ENCODE results near the gene PAX6.

Gene PAX6

GRCh38 chr11:31770011-31770700 lies 41.0 kb downstream of the PAX6 start:
- TF ChIP-seq REST (IDR thresholded peaks at IDR 0.05; ENCODE audit: insufficient read depth in 1 of 2, low read depth in 2 of 2, low read length in 2 of 2): no peak
- TF ChIP-seq SIN3A (IDR thresholded peaks at IDR 0.05; ENCODE audit: borderline replicate concordance, insufficient read depth, low read length): no peak
- no peak for TF ChIP-seq POLR2AphosphoS5 (IDR thresholded peaks at IDR 0.05; ENCODE audit: low read depth, low read length)
- no peak for TF ChIP-seq TAF1 (IDR thresholded peaks at IDR 0.05; ENCODE audit: borderline replicate concordance, insufficient read depth, low read length)
- no peak for TF ChIP-seq FOXP2 (optimal IDR thresholded peaks at IDR 0.05; ENCODE audit: borderline replicate concordance, extremely low read depth, extremely low read length, insufficient read depth)

DNA sequence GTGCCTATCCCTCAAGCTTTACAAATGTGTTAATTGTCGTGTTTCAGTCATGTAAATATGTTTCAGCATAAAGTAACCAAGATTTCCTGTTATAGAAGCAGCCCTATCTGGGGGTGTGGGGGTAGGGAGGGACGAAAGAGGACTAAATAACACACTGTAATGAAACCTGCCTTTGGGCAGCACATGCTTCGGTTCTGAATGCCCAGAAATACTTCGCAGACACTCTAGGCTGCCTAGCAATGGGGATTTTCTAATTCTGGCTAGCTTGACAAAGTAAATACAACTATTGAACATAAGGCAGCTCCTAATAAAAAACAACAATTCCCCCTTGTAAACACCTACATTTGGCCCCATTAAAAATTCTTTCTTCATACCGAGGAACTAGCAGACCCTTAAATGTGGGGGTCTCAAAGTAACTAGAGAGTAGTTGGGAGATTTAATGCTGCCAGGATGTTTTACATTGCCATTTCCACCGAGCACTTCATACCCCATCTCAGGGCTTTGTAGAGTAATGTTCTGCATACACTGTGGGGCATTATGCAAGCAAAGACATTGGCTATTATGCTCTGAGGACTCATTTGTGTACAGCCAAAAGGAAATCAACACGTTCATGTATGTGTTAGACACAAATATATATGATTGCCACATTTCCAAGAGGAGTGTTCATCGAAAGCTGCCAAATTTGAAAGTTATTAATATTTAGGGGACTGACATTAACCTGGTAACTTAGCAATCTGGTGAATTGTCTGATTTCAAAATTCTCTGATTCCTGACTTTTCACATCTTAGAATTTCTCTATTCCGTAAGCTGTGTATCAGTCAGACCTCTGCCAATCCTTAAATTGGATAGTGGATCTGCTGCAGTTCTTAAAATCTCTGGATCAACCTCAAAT lies 42.1 kb downstream of the PAX6 start:
- no peak for TF ChIP-seq FOXP2 (optimal IDR thresholded peaks at IDR 0.05; ENCODE audit: borderline replicate concordance, extremely low read depth, extremely low read length, insufficient read depth)
- no peak for TF ChIP-seq TAF1 (IDR thresholded peaks at IDR 0.05; ENCODE audit: borderline replicate concordance, insufficient read depth, low read length)
- no peak for TF ChIP-seq SIN3A (IDR thresholded peaks at IDR 0.05; ENCODE audit: borderline replicate concordance, insufficient read depth, low read length)

- TF ChIP-seq POLR2AphosphoS5 (IDR thresholded peaks at IDR 0.05; ENCODE audit: low read depth, low read length) (no peak), TAF1 (IDR thresholded peaks at IDR 0.05; ENCODE audit: borderline replicate concordance, insufficient read depth, low read length) (no peak), REST (IDR thresholded peaks at IDR 0.05; ENCODE audit: insufficient read depth in 1 of 2, low read depth in 2 of 2, low read length in 2 of 2) (no peak), SIN3A (IDR thresholded peaks at IDR 0.05; ENCODE audit: borderline replicate concordance, insufficient read depth, low read length) (no peak), FOXP2 (optimal IDR thresholded peaks at IDR 0.05; ENCODE audit: borderline replicate concordance, extremely low read depth, extremely low read length, insufficient read depth) (no peak)
Measured at GRCh38 chr11:31767685-31768084, 43.4 kb downstream of the PAX6 start.

DNA sequence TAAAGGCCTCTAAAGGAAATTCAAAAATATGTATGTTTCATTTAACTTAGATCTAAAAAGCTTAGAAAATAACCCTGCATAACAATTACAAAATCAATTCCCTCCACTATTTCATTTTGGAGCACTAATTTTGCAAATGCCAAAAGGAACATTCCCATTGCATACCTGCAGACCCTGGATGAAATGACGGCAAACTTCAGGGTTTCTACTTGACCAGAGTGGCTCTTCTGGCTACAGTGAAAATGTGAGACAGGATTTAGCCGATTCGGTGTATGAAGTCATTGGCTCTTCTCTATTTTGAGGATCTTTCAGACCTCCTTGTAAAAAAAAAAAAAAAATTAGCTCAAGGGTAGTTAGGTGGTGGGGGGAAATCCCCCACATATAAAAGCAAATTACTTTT lies 44.1 kb downstream of the PAX6 start:
- TF ChIP-seq FOXP2 (optimal IDR thresholded peaks at IDR 0.05; ENCODE audit: borderline replicate concordance, extremely low read depth, extremely low read length, insufficient read depth) (no peak), SIN3A (IDR thresholded peaks at IDR 0.05; ENCODE audit: borderline replicate concordance, insufficient read depth, low read length) (no peak)

- no peak for TF ChIP-seq TAF1 (IDR thresholded peaks at IDR 0.05; ENCODE audit: borderline replicate concordance, insufficient read depth, low read length)
- TF ChIP-seq FOXP2 (optimal IDR thresholded peaks at IDR 0.05; ENCODE audit: borderline replicate concordance, extremely low read depth, extremely low read length, insufficient read depth): no peak
- TF ChIP-seq POLR2AphosphoS5 (IDR thresholded peaks at IDR 0.05; ENCODE audit: low read depth, low read length): no peak
- TF ChIP-seq SIN3A (IDR thresholded peaks at IDR 0.05; ENCODE audit: borderline replicate concordance, insufficient read depth, low read length): no peak
- no peak for TF ChIP-seq REST (IDR thresholded peaks at IDR 0.05; ENCODE audit: insufficient read depth in 1 of 2, low read depth in 2 of 2, low read length in 2 of 2)
Measured at GRCh38 chr11:31764766-31765165, 46.4 kb downstream of the PAX6 start.

DNA sequence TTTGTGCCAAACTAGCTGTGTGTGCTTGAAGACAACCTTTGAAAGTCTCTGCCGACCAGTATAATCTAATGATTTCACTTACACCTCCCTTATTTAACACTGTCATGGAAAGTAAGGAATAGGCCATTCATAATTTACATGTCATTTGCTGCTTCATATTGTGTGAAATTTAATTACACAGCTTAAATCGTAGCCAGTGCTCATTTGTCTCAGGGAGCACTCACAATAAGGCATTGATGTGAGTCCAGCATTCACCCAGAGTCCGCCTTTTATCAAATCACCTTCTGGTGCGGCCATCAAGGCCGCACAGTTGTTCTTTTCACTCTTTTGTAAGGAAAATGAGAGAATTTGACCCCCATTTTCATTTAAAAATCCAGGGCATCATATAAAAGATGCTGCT lies 46.9 kb downstream of the PAX6 start:
- TF ChIP-seq FOXP2 (optimal IDR thresholded peaks at IDR 0.05; ENCODE audit: borderline replicate concordance, extremely low read depth, extremely low read length, insufficient read depth): no peak
- no peak for TF ChIP-seq REST (IDR thresholded peaks at IDR 0.05; ENCODE audit: insufficient read depth in 1 of 2, low read depth in 2 of 2, low read length in 2 of 2)
- TF ChIP-seq POLR2AphosphoS5 (IDR thresholded peaks at IDR 0.05; ENCODE audit: low read depth, low read length): no peak
- no peak for TF ChIP-seq SIN3A (IDR thresholded peaks at IDR 0.05; ENCODE audit: borderline replicate concordance, insufficient read depth, low read length)
- no peak for TF ChIP-seq TAF1 (IDR thresholded peaks at IDR 0.05; ENCODE audit: borderline replicate concordance, insufficient read depth, low read length)
